ENCODE data around the gene DR1.

Gene DR1

GRCh38 chr1:93345633-93346420 is at the start of gene DR1:
DR1 (plus strand) TSS chr1:93345907; CDS start chr1:93346646, 739 bp downstream.
- DNase-seq: peak; percentile 63

GRCh38 chr1:93296555-93297154 is 49.1 kb upstream of the DR1 start:
- no peak for DNase-seq

GRCh38 chr1:93301131-93301530 is 44.6 kb upstream of the DR1 start:
- DNase-seq: no peak

GRCh38 chr1:93302078-93302477 is 43.6 kb upstream of the DR1 start:
- DNase-seq: no peak

- peak; percentile 8 for DNase-seq
These were observed 41.0 kb upstream of the DR1 start for GRCh38 chr1:93304716-93305138.

- DNase-seq: no peak
These were observed 38.8 kb upstream of the DR1 start for GRCh38 chr1:93306920-93307319.

GRCh38 chr1:93313026-93313425 is 32.7 kb upstream of the DR1 start:
- DNase-seq: no peak

GRCh38 chr1:93317207-93317606 is 28.5 kb upstream of the DR1 start:
- DNase-seq: no peak

- no peak for DNase-seq
These were observed 27.8 kb upstream of the DR1 start for GRCh38 chr1:93317943-93318342.

- DNase-seq: no peak
These were observed 24.0 kb upstream of the DR1 start for GRCh38 chr1:93321720-93322119.

- DNase-seq: no peak
These were observed 23.4 kb upstream of the DR1 start for GRCh38 chr1:93322349-93322748.

- DNase-seq: no peak
These were observed 22.4 kb upstream of the DR1 start for GRCh38 chr1:93323185-93323820.

GRCh38 chr1:93324486-93325464 is 20.9 kb upstream of the DR1 start:
- no peak for DNase-seq

GRCh38 chr1:93328809-93329760 is 16.6 kb upstream of the DR1 start:
- DNase-seq: no peak

GRCh38 chr1:93330196-93330595 is 15.5 kb upstream of the DR1 start:
- no peak for DNase-seq

- no peak for DNase-seq
These were observed 15.1 kb upstream of the DR1 start for GRCh38 chr1:93330617-93331016.

- no peak for DNase-seq
These were observed 14.3 kb upstream of the DR1 start for GRCh38 chr1:93331412-93331811.

GRCh38 chr1:93332368-93332767 is 13.3 kb upstream of the DR1 start:
- DNase-seq: no peak

- no peak for DNase-seq
These were observed 7.1 kb upstream of the DR1 start for GRCh38 chr1:93338387-93339146.

GRCh38 chr1:93339171-93339697 is 6.5 kb upstream of the DR1 start:
- DNase-seq: no peak

GRCh38 chr1:93340090-93340489 is 5.6 kb upstream of the DR1 start:
- DNase-seq: no peak

All from SHP77 treated with DMSO at 0.1 percent for 48 hours (cell line).